ENCODE data around the gene SUSD1.
A peak's percentile ranks its signal among the peaks of the same experiment; 100 is the strongest.

The SUSD1 gene

GRCh38 chr9:112093870-112094216 lies 81.3 kb downstream of the SUSD1 start:
- no peak overlapping the region for H3K4me3 ChIP-seq (ENCODE audit: low read depth, low read length)
- no peak for DNase-seq (ENCODE audit: low read depth)
- no peak for TF ChIP-seq CTCF (IDR thresholded peaks at IDR 0.05; ENCODE audit: control insufficient read depth, extremely low read depth, insufficient read depth)

GRCh38 chr9:112093147-112093869 lies 81.8 kb downstream of the SUSD1 start:
- DNase-seq (ENCODE audit: low read depth) = no peak
- no peak overlapping the region for H3K4me3 ChIP-seq (ENCODE audit: low read depth, low read length)
- TF ChIP-seq CTCF (IDR thresholded peaks at IDR 0.05; ENCODE audit: control insufficient read depth, extremely low read depth, insufficient read depth) = no peak

GRCh38 chr9:112091810-112092209 lies 83.3 kb downstream of the SUSD1 start:
- DNase-seq (ENCODE audit: low read depth) = no peak

GRCh38 chr9:112087506-112087905 lies 87.6 kb downstream of the SUSD1 start:
- TF ChIP-seq CTCF (IDR thresholded peaks at IDR 0.05; ENCODE audit: control insufficient read depth, extremely low read depth, insufficient read depth) = no peak
- no peak overlapping the region for H3K4me3 ChIP-seq (ENCODE audit: low read depth, low read length)
- no peak for DNase-seq (ENCODE audit: low read depth)

More at GRCh38 chr9:112091810-112092209, 83.3 kb downstream of the SUSD1 start:
- TF ChIP-seq CTCF (IDR thresholded peaks at IDR 0.05; ENCODE audit: control insufficient read depth, extremely low read depth, insufficient read depth) = peak; percentile 34
- no peak overlapping the region for H3K4me3 ChIP-seq (ENCODE audit: low read depth, low read length)

GRCh38 chr9:112086627-112087026 lies 88.5 kb downstream of the SUSD1 start:
- no peak overlapping the region for H3K4me3 ChIP-seq (ENCODE audit: low read depth, low read length)
- DNase-seq (ENCODE audit: low read depth) = no peak
- peak; percentile 64 for TF ChIP-seq CTCF (IDR thresholded peaks at IDR 0.05; ENCODE audit: control insufficient read depth, extremely low read depth, insufficient read depth)

- no peak for DNase-seq (ENCODE audit: low read depth)
- H3K4me3 ChIP-seq (ENCODE audit: low read depth, low read length) = no peak overlapping the region
- no peak for TF ChIP-seq CTCF (IDR thresholded peaks at IDR 0.05; ENCODE audit: control insufficient read depth, extremely low read depth, insufficient read depth)
Measured at GRCh38 chr9:112084907-112085306, 90.2 kb downstream of the SUSD1 start.

- H3K4me3 ChIP-seq (ENCODE audit: low read depth, low read length) = no peak overlapping the region
- no peak for TF ChIP-seq CTCF (IDR thresholded peaks at IDR 0.05; ENCODE audit: control insufficient read depth, extremely low read depth, insufficient read depth)
- no peak for DNase-seq (ENCODE audit: low read depth)
Measured at GRCh38 chr9:112084334-112084733, 90.8 kb downstream of the SUSD1 start.
